AML-193 (cell line): ENCODE measurements around the gene MYCN.
A peak's percentile ranks its signal among the peaks of the same experiment; 100 is the strongest.
"Not testable (repeated sequence)": the region's sequence is repeated elsewhere in the genome, so short reads cannot be mapped to it uniquely, and the experiment has no call there.

Experiments
- DNase-seq, 2 experiments: peaks; one replicate each; lab custom pipeline; 2025; lab: John Stamatoyannopoulos, UW

MYCN gene

GRCh38 chr2:15939854-15940660, at the start of gene MYCN:
Gene MYCN (plus strand): TSS chr2:15940550. CDS start chr2:15942065, 1,515 bp downstream.
- peak; percentile 6 to 22 for DNase-seq

- no peak for DNase-seq
Observed at GRCh38 chr2:15890936-15891905, 49.1 kb upstream of the MYCN start.

GRCh38 chr2:15892151-15892880, 48.0 kb upstream of the MYCN start:
- no peak for DNase-seq

GRCh38 chr2:15893085-15893484, 47.3 kb upstream of the MYCN start:
- DNase-seq, result no peak

GRCh38 chr2:15893689-15894480, 46.5 kb upstream of the MYCN start:
- no peak for DNase-seq

- DNase-seq, result no peak
Observed at GRCh38 chr2:15894481-15895144, 45.7 kb upstream of the MYCN start.

- DNase-seq, result no peak
Observed at GRCh38 chr2:15895615-15896469, 44.5 kb upstream of the MYCN start.

- no peak for DNase-seq
Observed at GRCh38 chr2:15896859-15897258, 43.5 kb upstream of the MYCN start.

- no peak for DNase-seq
Observed at GRCh38 chr2:15897431-15898098, 42.8 kb upstream of the MYCN start.

GRCh38 chr2:15899327-15899612, 41.1 kb upstream of the MYCN start:
- DNase-seq, result no peak

- no peak for DNase-seq
Observed at GRCh38 chr2:15899751-15900493, 40.4 kb upstream of the MYCN start.

- DNase-seq, result no peak
Observed at GRCh38 chr2:15901095-15901807, 39.1 kb upstream of the MYCN start.

GRCh38 chr2:15901808-15902130, 38.6 kb upstream of the MYCN start:
- no peak for DNase-seq

- DNase-seq, result not testable (repeated sequence)
Observed at GRCh38 chr2:15903910-15904309, 36.4 kb upstream of the MYCN start.

GRCh38 chr2:15905267-15905645, 35.1 kb upstream of the MYCN start:
- no peak for DNase-seq

GRCh38 chr2:15905986-15906491, 34.3 kb upstream of the MYCN start:
- DNase-seq, result no peak

- DNase-seq, result no peak
Observed at GRCh38 chr2:15906778-15907177, 33.6 kb upstream of the MYCN start.
